ENCODE results near the gene CYP27C1. TPM values are rescaled to one million over a fixed set of nuclear protein-coding genes. Genes with fewer than 3 reads are reported as not detected.
A peak's percentile ranks its signal among the peaks of the same experiment; 100 is the strongest.
"Not testable (repeated sequence)": the region's sequence is repeated elsewhere in the genome, so short reads cannot be mapped to it uniquely, and the experiment has no call there.

CYP27C1 gene
- total and polyA plus RNA-seq, 4 donors = 1.0 to 4.8 (median 2.3) TPM

- Histone ChIP-seq H3K4me1 (ENCODE audit: control insufficient read depth, insufficient read depth, low read length) (peaks cover 17% of the 10 kb centered on the region), H3K27ac (ENCODE audit: low read depth, low read length) (no peak overlapping the region), H3K27me3 (ENCODE audit: control insufficient read depth, insufficient read depth, low read length) (peaks cover 7% of the 10 kb centered on the region), H3K36me3 (ENCODE audit: control insufficient read depth, insufficient read depth, low read length) (no peaks in the 10 kb centered on the region), H3K9me3 (ENCODE audit: control insufficient read depth, insufficient read depth, low read length) (peaks cover 2% of the 10 kb centered on the region), H3K4me3 (ENCODE audit: low read depth, low read length) (no peak overlapping the region)
- no peak for DNase-seq (ENCODE audit: low read depth in 4 of 6, low spot score in 6 of 6)
- no CpG with 5 or more reads among the region's 2 CpGs for WGBS (ENCODE audit: insufficient coverage)
Measured at GRCh38 chr2:127216095-127216494, 4.0 kb downstream of the CYP27C1 start.

- H3K27me3 ChIP-seq (ENCODE audit: control insufficient read depth, insufficient read depth, low read length); DNase-seq (ENCODE audit: low read depth in 4 of 6, low spot score in 6 of 6); H3K27ac ChIP-seq (ENCODE audit: low read depth, low read length); H3K4me3 ChIP-seq (ENCODE audit: low read depth, low read length); H3K36me3 ChIP-seq (ENCODE audit: control insufficient read depth, insufficient read depth, low read length); H3K9me3 ChIP-seq (ENCODE audit: control insufficient read depth, insufficient read depth, low read length); H3K4me1 ChIP-seq (ENCODE audit: control insufficient read depth, insufficient read depth, low read length): not testable (repeated sequence)
- WGBS (ENCODE audit: insufficient coverage) = no CpG with 5 or more reads among the region's 2 CpGs
Measured at GRCh38 chr2:127214201-127214600, 5.9 kb downstream of the CYP27C1 start.

GRCh38 chr2:127208313-127208712, 11.8 kb downstream of the CYP27C1 start:
- H3K4me1 ChIP-seq (ENCODE audit: control insufficient read depth, insufficient read depth, low read length) = peaks cover 10% of the 10 kb centered on the region
- H3K4me3 ChIP-seq (ENCODE audit: low read depth, low read length) = no peak overlapping the region
- whole genome bisulfite sequencing (ENCODE audit: insufficient coverage) = 59% methylated on average over 2 of the region's 4 CpGs
- H3K36me3 ChIP-seq (ENCODE audit: control insufficient read depth, insufficient read depth, low read length) = peaks cover 3% of the 10 kb centered on the region
- no peaks in the 10 kb centered on the region for H3K9me3 ChIP-seq (ENCODE audit: control insufficient read depth, insufficient read depth, low read length)
- H3K27ac ChIP-seq (ENCODE audit: low read depth, low read length) = no peak overlapping the region
- no peak for DNase-seq (ENCODE audit: low read depth in 4 of 6, low spot score in 6 of 6)
- H3K27me3 ChIP-seq (ENCODE audit: control insufficient read depth, insufficient read depth, low read length) = no peaks in the 10 kb centered on the region

- no peak overlapping the region for H3K27ac ChIP-seq (ENCODE audit: low read depth, low read length)
- WGBS (ENCODE audit: insufficient coverage) = 76% methylated on average over 26 of the region's 35 CpGs
- no peak overlapping the region for H3K4me3 ChIP-seq (ENCODE audit: low read depth, low read length)
- peak in 2 of 6 donors; percentile 28 to 60 for DNase-seq (ENCODE audit: low read depth in 4 of 6, low spot score in 6 of 6)
- no peaks in the 10 kb centered on the region for H3K27me3 ChIP-seq (ENCODE audit: control insufficient read depth, insufficient read depth, low read length)
- H3K4me1 ChIP-seq (ENCODE audit: control insufficient read depth, insufficient read depth, low read length) = peaks cover 10% of the 10 kb centered on the region
- H3K36me3 ChIP-seq (ENCODE audit: control insufficient read depth, insufficient read depth, low read length) = peaks cover 3% of the 10 kb centered on the region
- no peaks in the 10 kb centered on the region for H3K9me3 ChIP-seq (ENCODE audit: control insufficient read depth, insufficient read depth, low read length)
Measured at GRCh38 chr2:127205218-127206125, 14.6 kb downstream of the CYP27C1 start.

- Histone ChIP-seq H3K4me3 (ENCODE audit: low read depth, low read length) (no peak overlapping the region), H3K9me3 (ENCODE audit: control insufficient read depth, insufficient read depth, low read length) (no peaks in the 10 kb centered on the region), H3K36me3 (ENCODE audit: control insufficient read depth, insufficient read depth, low read length) (peaks cover 7% of the 10 kb centered on the region), H3K4me1 (ENCODE audit: control insufficient read depth, insufficient read depth, low read length) (peaks cover 5% of the 10 kb centered on the region), H3K27ac (ENCODE audit: low read depth, low read length) (no peak overlapping the region), H3K27me3 (ENCODE audit: control insufficient read depth, insufficient read depth, low read length) (no peaks in the 10 kb centered on the region)
- no peak for DNase-seq (ENCODE audit: low read depth in 4 of 6, low spot score in 6 of 6)
- 66% methylated on average over 5 of the region's 5 CpGs for WGBS (ENCODE audit: insufficient coverage)
Measured at GRCh38 chr2:127201452-127201851, 18.6 kb downstream of the CYP27C1 start.

GRCh38 chr2:127200962-127201361, 19.1 kb downstream of the CYP27C1 start:
- no peaks in the 10 kb centered on the region for H3K9me3 ChIP-seq (ENCODE audit: control insufficient read depth, insufficient read depth, low read length)
- H3K27me3 ChIP-seq (ENCODE audit: control insufficient read depth, insufficient read depth, low read length) = no peaks in the 10 kb centered on the region
- peaks cover 5% of the 10 kb centered on the region for H3K4me1 ChIP-seq (ENCODE audit: control insufficient read depth, insufficient read depth, low read length)
- WGBS (ENCODE audit: insufficient coverage) = 91% methylated on average over 7 of the region's 7 CpGs
- H3K36me3 ChIP-seq (ENCODE audit: control insufficient read depth, insufficient read depth, low read length) = peaks cover 7% of the 10 kb centered on the region
- no peak overlapping the region for H3K4me3 ChIP-seq (ENCODE audit: low read depth, low read length)
- H3K27ac ChIP-seq (ENCODE audit: low read depth, low read length) = no peak overlapping the region
- DNase-seq (ENCODE audit: low read depth in 4 of 6, low spot score in 6 of 6) = no peak

GRCh38 chr2:127199223-127199622, 20.9 kb downstream of the CYP27C1 start:
- 92% methylated on average over 14 of the region's 14 CpGs for WGBS (ENCODE audit: insufficient coverage)
- no peak overlapping the region for H3K4me3 ChIP-seq (ENCODE audit: low read depth, low read length)

GRCh38 chr2:127197475-127198385, 22.4 kb downstream of the CYP27C1 start:
- H3K9me3 ChIP-seq (ENCODE audit: control insufficient read depth, insufficient read depth, low read length) = no peaks in the 10 kb centered on the region
- peak in 2 of 6 donors; percentile 47 to 48 for DNase-seq (ENCODE audit: low read depth in 4 of 6, low spot score in 6 of 6)
- H3K27me3 ChIP-seq (ENCODE audit: control insufficient read depth, insufficient read depth, low read length) = no peaks in the 10 kb centered on the region
- no peak overlapping the region for H3K4me3 ChIP-seq (ENCODE audit: low read depth, low read length)
- H3K36me3 ChIP-seq (ENCODE audit: control insufficient read depth, insufficient read depth, low read length) = peaks cover 8% of the 10 kb centered on the region
- H3K4me1 ChIP-seq (ENCODE audit: control insufficient read depth, insufficient read depth, low read length) = peaks cover 7% of the 10 kb centered on the region
- H3K27ac ChIP-seq (ENCODE audit: low read depth, low read length) = no peak overlapping the region
- WGBS (ENCODE audit: insufficient coverage) = 70% methylated on average over 18 of the region's 19 CpGs

More at GRCh38 chr2:127199223-127199622, 20.9 kb downstream of the CYP27C1 start:
- H3K4me1 ChIP-seq (ENCODE audit: control insufficient read depth, insufficient read depth, low read length) = no peaks in the 10 kb centered on the region
- H3K27me3 ChIP-seq (ENCODE audit: control insufficient read depth, insufficient read depth, low read length) = no peaks in the 10 kb centered on the region
- peaks cover 4% of the 10 kb centered on the region for H3K36me3 ChIP-seq (ENCODE audit: control insufficient read depth, insufficient read depth, low read length)
- H3K27ac ChIP-seq (ENCODE audit: low read depth, low read length) = no peak overlapping the region
- DNase-seq (ENCODE audit: low read depth in 4 of 6, low spot score in 6 of 6) = no peak
- no peaks in the 10 kb centered on the region for H3K9me3 ChIP-seq (ENCODE audit: control insufficient read depth, insufficient read depth, low read length)

- Histone ChIP-seq H3K9me3 (ENCODE audit: control insufficient read depth, insufficient read depth, low read length) (no peaks in the 10 kb centered on the region), H3K36me3 (ENCODE audit: control insufficient read depth, insufficient read depth, low read length) (peaks cover 13% of the 10 kb centered on the region), H3K27ac (ENCODE audit: low read depth, low read length) (no peak overlapping the region), H3K4me1 (ENCODE audit: control insufficient read depth, insufficient read depth, low read length) (peaks cover 7% of the 10 kb centered on the region), H3K4me3 (ENCODE audit: low read depth, low read length) (no peak overlapping the region), H3K27me3 (ENCODE audit: control insufficient read depth, insufficient read depth, low read length) (no peaks in the 10 kb centered on the region)
- no peak for DNase-seq (ENCODE audit: low read depth in 4 of 6, low spot score in 6 of 6)
- no CpG with 5 or more reads among the region's 4 CpGs for WGBS (ENCODE audit: insufficient coverage)
Measured at GRCh38 chr2:127196998-127197397, 23.1 kb downstream of the CYP27C1 start.
